SK-N-SH treated with all-trans-retinoic acid at 6 μM for 48 hours (cell line): ENCODE measurements around the gene MAP3K7.
"Not testable (repeated sequence)": the region's sequence is repeated elsewhere in the genome, so short reads cannot be mapped to it uniquely, and the experiment has no call there.

Source experiments
- ATAC-seq: fragments of 200-7000 bp; cut with Tn5 transposase; 3 replicates; pipeline ENCODE4 v1.9.1; 2020; ENCODE audit warnings: mild to moderate bottlenecking, moderate library complexity
- ARNTL ChIP-seq: fragments of 450-650 bp; formaldehyde crosslinking; IDR thresholded peaks from 2 replicates; pipeline ENCODE4 v1.5.0; 2020; ENCODE audit warnings: low read depth, mild to moderate bottlenecking, moderate library complexity, borderline replicate concordance
- BACH2 ChIP-seq: fragments of 250-450 bp; sonication (Bioruptor Pico); IDR thresholded peaks from 2 replicates; pipeline ENCODE4 v1.9.0; 2021; ENCODE audit warnings: mild to moderate bottlenecking, borderline replicate concordance
- CREB5 ChIP-seq: fragments of 250-450 bp; sonication (Bioruptor Pico); IDR thresholded peaks from 2 replicates; pipeline ENCODE4 v1.5.1; 2020; ENCODE audit warnings: low read depth, mild to moderate bottlenecking, moderate library complexity
- CSDC2 ChIP-seq: fragments of 250-450 bp; sonication (Bioruptor Pico); IDR thresholded peaks from 2 replicates; pipeline ENCODE4 v1.5.0; 2020; ENCODE audit warnings: mild to moderate bottlenecking, moderate library complexity
- ESRRG ChIP-seq: fragments of 250-450 bp; sonication (Bioruptor Pico); IDR thresholded peaks from 2 replicates; pipeline ENCODE4 v1.6.1; 2021; ENCODE audit warnings: mild to moderate bottlenecking
- GLIS3 ChIP-seq: fragments of 250-450 bp; sonication (Bioruptor Pico); IDR thresholded peaks from 2 replicates; pipeline ENCODE4 v1.5.0; 2020; ENCODE audit warnings: mild to moderate bottlenecking, moderate library complexity
- ISL1 ChIP-seq: fragments of 250-450 bp; sonication (Bioruptor Pico); IDR thresholded peaks from 2 replicates; pipeline ENCODE4 v2.1.2; 2022; ENCODE audit warnings: mild to moderate bottlenecking, moderate library complexity
- OSR1 ChIP-seq: fragments of 250-450 bp; sonication (Bioruptor Pico); IDR thresholded peaks from 2 replicates; pipeline ENCODE4 v1.8.0; 2022; ENCODE audit warnings: moderate library complexity, mild to moderate bottlenecking, inconsistent platforms
- PPARA ChIP-seq: fragments of 250-450 bp; sonication (Bioruptor Pico); IDR thresholded peaks from 2 replicates; pipeline ENCODE4 v1.5.0; 2020; ENCODE audit warnings: mild to moderate bottlenecking, borderline replicate concordance
- RARB ChIP-seq: fragments of 250-450 bp; sonication (Bioruptor Pico); IDR thresholded peaks from 2 replicates; pipeline ENCODE4 v1.8.0; 2021; ENCODE audit warnings: mild to moderate bottlenecking, moderate library complexity
- SNAI2 ChIP-seq: fragments of 250-450 bp; sonication (Bioruptor Pico); IDR thresholded peaks from 2 replicates; pipeline ENCODE4 v1.5.0; 2020; ENCODE audit warnings: mild to moderate bottlenecking, moderate library complexity
- TCF4 ChIP-seq: fragments of 250-450 bp; sonication (Bioruptor Pico); IDR thresholded peaks from 2 replicates; pipeline ENCODE4 v1.8.0; 2021; ENCODE audit warnings: mild to moderate bottlenecking, moderate library complexity, borderline replicate concordance
- TOX ChIP-seq: fragments of 250-450 bp; sonication (Bioruptor Pico); IDR thresholded peaks from 2 replicates; pipeline ENCODE4 v1.8.0; 2021; ENCODE audit warnings: mild to moderate bottlenecking, moderate library complexity, borderline replicate concordance
- ZC3H10 ChIP-seq: fragments of 250-450 bp; sonication (Bioruptor Pico); IDR thresholded peaks from 2 replicates; pipeline ENCODE4 v1.5.1; 2021; ENCODE audit warnings: mild to moderate bottlenecking, moderate library complexity
- ZFP30 ChIP-seq: fragments of 450-650 bp; formaldehyde crosslinking; IDR thresholded peaks from 2 replicates; pipeline ENCODE4 v1.5.0; 2022; ENCODE audit warnings: mild to moderate bottlenecking, moderate library complexity
- ZNF565 ChIP-seq: fragments of 450-650 bp; formaldehyde crosslinking; conservative IDR thresholded peaks from 2 replicates; pipeline ENCODE4 v1.5.0; 2020; ENCODE audit warnings: low read depth, mild to moderate bottlenecking, moderate library complexity
- ZNF70 ChIP-seq: fragments of 450-650 bp; formaldehyde crosslinking; IDR thresholded peaks from 2 replicates; pipeline ENCODE4 v1.5.0; 2020; ENCODE audit warnings: mild to moderate bottlenecking, moderate library complexity
- ZNF8 ChIP-seq: fragments of 450-650 bp; formaldehyde crosslinking; IDR thresholded peaks from 2 replicates; pipeline ENCODE4 v1.5.0; 2020; ENCODE audit warnings: mild to moderate bottlenecking, moderate library complexity
- TF ChIP-seq, protein P1 (sequence below): fragments of 250-450 bp; sonication (Bioruptor Pico); IDR thresholded peaks from 2 replicates; pipeline ENCODE4 v1.8.0; 2020; ENCODE audit warnings: mild to moderate bottlenecking, moderate library complexity, borderline replicate concordance
- TF ChIP-seq, protein P2 (sequence below): fragments of 250-450 bp; sonication (Bioruptor Pico); IDR thresholded peaks from 2 replicates; pipeline ENCODE4 v1.5.0; 2020; ENCODE audit warnings: mild to moderate bottlenecking, moderate library complexity

The MAP3K7 gene

DNA sequence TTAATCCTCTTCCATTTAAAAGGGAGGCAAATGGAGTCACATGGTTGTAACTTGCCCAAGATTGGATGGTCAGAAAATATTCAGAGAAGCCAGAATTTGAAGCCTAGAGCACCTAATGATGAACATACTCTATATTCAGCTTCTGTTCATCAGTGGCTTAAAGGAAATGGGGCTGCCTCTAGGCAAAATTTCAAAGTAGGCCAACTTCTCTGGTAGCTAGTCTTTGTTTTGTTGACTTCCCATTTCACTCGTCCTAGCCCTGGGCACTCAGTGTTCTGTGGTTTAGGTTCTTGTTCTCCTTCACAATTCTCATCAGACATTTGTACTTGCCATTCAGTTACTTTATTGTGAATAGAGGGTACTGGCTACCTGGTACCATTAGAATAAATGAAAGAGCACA is 13.2 kb downstream of the MAP3K7 start:
- TF ChIP-seq ZNF8 (CRISPR knock-in tag) (no peak), GLIS3 (no peak), TCF4 (no peak), ZC3H10 (CRISPR knock-in tag) (no peak), ZFP30 (no peak), ESRRG (no peak), ARNTL (no peak), PPARA (CRISPR knock-in tag) (no peak), ZNF565 (CRISPR knock-in tag) (no peak), SNAI2 (CRISPR knock-in tag) (no peak), RARB (no peak), TOX (CRISPR knock-in tag) (no peak)
- ATAC-seq: no peak

DNA sequence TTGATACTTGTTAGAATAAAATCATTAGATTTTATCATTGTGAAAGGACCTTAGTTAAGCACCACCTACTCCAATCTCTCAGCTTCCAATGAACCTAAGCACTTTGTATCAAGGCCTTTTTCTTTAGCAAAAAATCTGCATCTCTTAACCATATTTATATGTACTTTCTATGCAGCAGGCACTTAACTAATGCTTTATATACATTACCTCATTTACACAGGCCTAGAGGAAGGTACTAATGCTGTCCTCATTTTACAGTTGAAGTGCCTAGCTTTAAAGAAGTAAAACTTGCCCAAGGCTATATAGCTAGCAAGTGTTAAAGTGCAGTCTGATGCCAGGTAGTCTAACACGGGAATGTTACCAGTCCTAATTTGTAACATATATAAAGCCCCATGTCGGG is 14.0 kb downstream of the MAP3K7 start:
- no peak for TF ChIP-seq OSR1 (CRISPR knock-in tag)
- TF ChIP-seq TCF4: no peak
- no peak for TF ChIP-seq BACH2 (CRISPR knock-in tag)
- no peak for ATAC-seq

DNA sequence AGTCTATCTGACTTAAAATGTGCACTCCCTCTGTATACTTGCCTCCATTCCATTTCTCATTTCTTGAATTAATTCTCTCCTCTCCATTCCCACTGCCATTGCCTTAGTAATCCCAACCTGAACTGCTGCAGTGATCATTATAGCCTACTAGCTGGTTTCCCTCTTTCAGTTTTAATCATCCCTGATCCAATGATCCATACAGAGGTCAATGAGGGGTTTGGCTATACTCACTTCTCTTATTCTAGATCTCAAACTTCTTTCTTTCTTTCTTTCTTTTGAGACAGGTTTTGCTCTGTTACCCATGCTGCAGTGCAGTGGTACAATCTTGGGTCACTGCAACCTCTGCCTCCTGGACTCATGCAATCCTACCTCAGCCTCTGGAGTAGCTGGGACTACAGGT is 17.6 kb downstream of the MAP3K7 start:
- TF ChIP-seq OSR1 (CRISPR knock-in tag) (no peak), ISL1 (CRISPR knock-in tag) (no peak), ESRRG (no peak), SNAI2 (CRISPR knock-in tag) (no peak), ZFP30 (no peak), CSDC2 (CRISPR knock-in tag) (no peak), ZC3H10 (CRISPR knock-in tag) (no peak), TOX (CRISPR knock-in tag) (no peak), PPARA (CRISPR knock-in tag) (no peak), ARNTL (no peak), ZNF565 (CRISPR knock-in tag) (no peak)
- TF ChIP-seq, protein P1, sequence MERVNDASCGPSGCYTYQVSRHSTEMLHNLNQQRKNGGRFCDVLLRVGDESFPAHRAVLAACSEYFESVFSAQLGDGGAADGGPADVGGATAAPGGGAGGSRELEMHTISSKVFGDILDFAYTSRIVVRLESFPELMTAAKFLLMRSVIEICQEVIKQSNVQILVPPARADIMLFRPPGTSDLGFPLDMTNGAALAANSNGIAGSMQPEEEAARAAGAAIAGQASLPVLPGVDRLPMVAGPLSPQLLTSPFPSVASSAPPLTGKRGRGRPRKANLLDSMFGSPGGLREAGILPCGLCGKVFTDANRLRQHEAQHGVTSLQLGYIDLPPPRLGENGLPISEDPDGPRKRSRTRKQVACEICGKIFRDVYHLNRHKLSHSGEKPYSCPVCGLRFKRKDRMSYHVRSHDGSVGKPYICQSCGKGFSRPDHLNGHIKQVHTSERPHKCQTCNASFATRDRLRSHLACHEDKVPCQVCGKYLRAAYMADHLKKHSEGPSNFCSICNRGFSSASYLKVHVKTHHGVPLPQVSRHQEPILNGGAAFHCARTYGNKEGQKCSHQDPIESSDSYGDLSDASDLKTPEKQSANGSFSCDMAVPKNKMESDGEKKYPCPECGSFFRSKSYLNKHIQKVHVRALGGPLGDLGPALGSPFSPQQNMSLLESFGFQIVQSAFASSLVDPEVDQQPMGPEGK (CRISPR knock-in tag): no peak
- no peak for ATAC-seq

DNA sequence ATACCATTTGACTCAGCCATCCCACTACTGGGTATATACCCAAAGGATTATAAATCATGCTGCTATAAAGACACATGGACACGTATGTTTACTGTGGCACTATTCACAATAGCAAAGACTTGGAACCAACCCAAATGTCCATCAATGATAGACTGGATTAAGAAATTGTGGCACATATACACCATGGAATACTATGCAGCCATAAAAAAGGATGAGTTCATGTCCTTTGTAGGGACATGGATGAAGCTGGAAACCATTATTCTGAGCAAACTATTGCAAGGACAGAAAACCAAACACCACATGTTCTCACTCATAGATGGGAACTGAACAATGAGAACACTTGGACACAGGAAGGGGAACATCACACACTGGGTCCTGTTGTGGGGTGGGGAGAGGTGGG is 19.2 kb downstream of the MAP3K7 start:
- ATAC-seq: not testable (repeated sequence)

- not testable (repeated sequence) for ATAC-seq
Measured at GRCh38 chr6:90562341-90562740, 24.5 kb downstream of the MAP3K7 start.

DNA sequence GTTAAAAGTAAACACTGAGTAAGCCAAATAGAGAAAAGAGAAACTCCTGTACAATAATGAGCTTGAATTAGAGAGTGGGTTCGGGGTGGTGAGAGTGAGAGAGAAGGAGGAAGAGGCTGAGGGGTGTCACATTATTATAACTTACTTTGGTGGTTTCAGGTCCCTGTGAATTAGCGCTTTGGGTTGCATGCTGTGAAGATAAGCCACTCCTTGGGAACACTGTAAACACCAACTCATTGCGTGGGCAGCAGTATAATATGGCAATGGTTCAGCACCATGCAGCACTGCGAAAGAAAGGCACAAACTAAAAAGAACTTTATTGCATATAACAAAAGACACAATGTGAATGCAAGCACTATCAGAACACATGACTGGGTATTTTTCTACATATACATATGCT is 26.9 kb downstream of the MAP3K7 start:
- ATAC-seq: no peak
- TF ChIP-seq ZNF70 (CRISPR knock-in tag): no peak
- TF ChIP-seq, protein P1 (CRISPR knock-in tag): no peak
- TF ChIP-seq, protein P2, sequence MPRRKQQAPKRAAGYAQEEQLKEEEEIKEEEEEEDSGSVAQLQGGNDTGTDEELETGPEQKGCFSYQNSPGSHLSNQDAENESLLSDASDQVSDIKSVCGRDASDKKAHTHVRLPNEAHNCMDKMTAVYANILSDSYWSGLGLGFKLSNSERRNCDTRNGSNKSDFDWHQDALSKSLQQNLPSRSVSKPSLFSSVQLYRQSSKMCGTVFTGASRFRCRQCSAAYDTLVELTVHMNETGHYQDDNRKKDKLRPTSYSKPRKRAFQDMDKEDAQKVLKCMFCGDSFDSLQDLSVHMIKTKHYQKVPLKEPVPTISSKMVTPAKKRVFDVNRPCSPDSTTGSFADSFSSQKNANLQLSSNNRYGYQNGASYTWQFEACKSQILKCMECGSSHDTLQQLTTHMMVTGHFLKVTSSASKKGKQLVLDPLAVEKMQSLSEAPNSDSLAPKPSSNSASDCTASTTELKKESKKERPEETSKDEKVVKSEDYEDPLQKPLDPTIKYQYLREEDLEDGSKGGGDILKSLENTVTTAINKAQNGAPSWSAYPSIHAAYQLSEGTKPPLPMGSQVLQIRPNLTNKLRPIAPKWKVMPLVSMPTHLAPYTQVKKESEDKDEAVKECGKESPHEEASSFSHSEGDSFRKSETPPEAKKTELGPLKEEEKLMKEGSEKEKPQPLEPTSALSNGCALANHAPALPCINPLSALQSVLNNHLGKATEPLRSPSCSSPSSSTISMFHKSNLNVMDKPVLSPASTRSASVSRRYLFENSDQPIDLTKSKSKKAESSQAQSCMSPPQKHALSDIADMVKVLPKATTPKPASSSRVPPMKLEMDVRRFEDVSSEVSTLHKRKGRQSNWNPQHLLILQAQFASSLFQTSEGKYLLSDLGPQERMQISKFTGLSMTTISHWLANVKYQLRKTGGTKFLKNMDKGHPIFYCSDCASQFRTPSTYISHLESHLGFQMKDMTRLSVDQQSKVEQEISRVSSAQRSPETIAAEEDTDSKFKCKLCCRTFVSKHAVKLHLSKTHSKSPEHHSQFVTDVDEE (CRISPR knock-in tag): no peak
- TF ChIP-seq ZFP30: no peak
- TF ChIP-seq TOX (CRISPR knock-in tag): no peak
- no peak for TF ChIP-seq ARNTL
- TF ChIP-seq ISL1 (CRISPR knock-in tag): no peak
- no peak for TF ChIP-seq CREB5 (CRISPR knock-in tag)
- TF ChIP-seq RARB: no peak
- TF ChIP-seq BACH2 (CRISPR knock-in tag): no peak
- TF ChIP-seq GLIS3: no peak
- no peak for TF ChIP-seq CSDC2 (CRISPR knock-in tag)
- no peak for TF ChIP-seq ZNF565 (CRISPR knock-in tag)
- no peak for TF ChIP-seq ZC3H10 (CRISPR knock-in tag)
- no peak for TF ChIP-seq ESRRG
- no peak for TF ChIP-seq SNAI2 (CRISPR knock-in tag)
- TF ChIP-seq OSR1 (CRISPR knock-in tag): no peak
- TF ChIP-seq ZNF8 (CRISPR knock-in tag): no peak
